ENCODE results near the gene ACSL3. TPM values are rescaled to one million over a fixed set of nuclear protein-coding genes. Genes with fewer than 3 reads are reported as not detected.
"Not testable (repeated sequence)": the region's sequence is repeated elsewhere in the genome, so short reads cannot be mapped to it uniquely, and the experiment has no call there.

ACSL3 gene
- total RNA-seq, 1 donor from 2014 or later, result 91.5 TPM

DNA sequence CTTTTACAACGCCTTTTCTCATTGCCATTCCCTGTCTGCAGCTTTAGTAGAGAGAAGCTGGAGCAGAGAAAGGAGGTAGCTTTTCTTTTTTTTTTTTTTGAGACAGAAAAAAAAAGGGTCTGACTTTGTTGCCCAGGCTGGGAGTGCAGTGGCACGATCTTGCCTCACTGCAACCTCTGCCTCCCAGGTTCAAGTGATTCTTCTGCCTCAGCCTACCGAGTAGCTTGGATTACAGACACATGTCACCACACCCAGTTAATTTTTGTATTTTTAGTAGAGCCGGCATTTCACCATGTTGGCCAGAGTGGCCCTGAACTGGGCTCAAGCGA lies 25.0 kb upstream of the ACSL3 start:
- H3K4me3 ChIP-seq, result no peak overlapping the region
- ATAC-seq (no peak), DNase-seq (no peak)
- intact Hi-C loops (cut with DNase I), result no loop called here
- no peaks in the 10 kb centered on the region for H3K4me1 ChIP-seq
- H3K27ac ChIP-seq, result no peak overlapping the region
- no peaks in the 10 kb centered on the region for H3K36me3 ChIP-seq
- TF ChIP-seq CTCF (IDR thresholded peaks at IDR 0.05), result no peak
- no peaks in the 10 kb centered on the region for H3K27me3 ChIP-seq
- no peaks in the 10 kb centered on the region for H3K9me3 ChIP-seq

- peak; percentile 79 for ATAC-seq
- TF ChIP-seq CTCF (IDR thresholded peaks at IDR 0.05), result no peak
- Histone ChIP-seq H3K27ac (no peak overlapping the region), H3K27me3 (no peaks in the 10 kb centered on the region), H3K4me1 (peaks cover 8% of the 10 kb centered on the region), H3K9me3 (no peaks in the 10 kb centered on the region), H3K36me3 (no peaks in the 10 kb centered on the region), H3K4me3 (no peak overlapping the region)
- no peak for DNase-seq
- intact Hi-C loops (cut with DNase I), result no loop called here
Observed at GRCh38 chr2:222837643-222838056, 23.2 kb upstream of the ACSL3 start.

DNA sequence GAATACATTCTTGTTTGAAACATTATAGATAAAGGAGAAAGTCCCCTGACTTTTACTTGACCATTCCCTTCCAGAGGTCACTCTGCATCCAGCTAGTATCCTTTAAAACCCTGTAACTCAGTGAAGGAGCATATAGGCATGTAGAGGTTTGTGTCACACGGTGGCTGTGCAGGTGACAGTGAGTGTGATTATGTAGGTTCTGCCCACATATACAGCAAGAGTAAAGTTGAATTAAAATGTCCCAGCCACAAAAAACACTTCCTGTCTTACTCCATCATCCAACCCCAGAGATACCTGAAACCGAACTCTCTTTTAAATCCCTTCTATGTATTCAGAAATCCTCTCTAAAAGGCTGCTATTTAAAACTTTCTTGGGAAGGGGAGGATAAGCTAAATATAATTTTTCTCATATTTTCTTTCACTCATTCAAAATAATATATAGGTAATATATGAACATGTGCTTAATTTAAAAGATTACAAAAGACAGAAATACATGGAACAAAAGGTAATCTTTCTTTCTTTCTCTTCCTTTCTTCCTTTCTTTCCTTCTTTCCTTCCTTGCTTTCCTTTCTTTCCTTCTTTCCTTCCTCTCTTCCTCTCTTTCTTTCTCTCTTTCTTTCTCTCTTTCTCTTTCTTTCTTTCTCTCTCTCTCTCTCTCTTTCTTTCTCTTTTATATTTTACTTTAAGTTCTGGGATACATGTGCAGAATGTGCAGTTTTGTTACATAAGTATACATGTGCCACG lies 20.6 kb upstream of the ACSL3 start:
- H3K4me3 ChIP-seq, result no peak overlapping the region
- no peaks in the 10 kb centered on the region for H3K9me3 ChIP-seq
- ATAC-seq (no peak), DNase-seq (no peak)
- TF ChIP-seq CTCF (IDR thresholded peaks at IDR 0.05), result no peak
- no peaks in the 10 kb centered on the region for H3K27me3 ChIP-seq
- H3K4me1 ChIP-seq, result peaks cover 16% of the 10 kb centered on the region
- H3K36me3 ChIP-seq, result no peaks in the 10 kb centered on the region
- no peak overlapping the region for H3K27ac ChIP-seq
- intact Hi-C loops (cut with DNase I), result no loop called here

DNA sequence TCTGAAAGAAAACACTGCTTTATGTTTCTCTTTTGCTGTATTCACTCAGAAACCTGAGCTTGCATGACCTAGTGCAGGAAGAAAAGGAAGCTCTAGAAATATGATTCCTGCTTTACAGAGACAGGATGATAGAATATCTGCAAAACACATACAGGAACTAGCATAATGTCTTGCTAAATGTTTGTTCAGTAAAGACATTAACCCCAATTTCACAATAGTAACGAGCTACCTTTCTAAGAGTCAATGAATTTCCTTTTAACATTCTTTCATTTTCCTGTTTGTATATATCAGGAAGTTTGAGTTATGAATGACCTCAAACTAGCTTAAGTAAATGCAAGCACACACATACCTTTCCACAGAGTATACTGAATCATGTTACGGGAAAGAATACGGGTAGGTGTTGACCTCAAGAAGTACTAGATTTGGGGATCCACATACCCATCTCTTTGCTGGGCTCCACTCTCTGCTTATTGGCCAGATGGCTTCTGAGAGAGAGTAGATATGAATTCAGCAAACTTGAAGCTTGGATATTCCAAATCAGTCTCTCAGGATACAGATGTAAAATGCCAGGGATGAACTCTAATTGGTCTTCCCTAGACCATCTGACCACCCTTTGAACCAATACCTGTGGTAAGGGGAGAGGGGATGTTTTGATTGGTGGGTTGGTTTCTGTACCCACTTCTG lies 18.2 kb upstream of the ACSL3 start:
- DNase-seq (no peak), ATAC-seq (peak; percentile 57)
- no peak for TF ChIP-seq CTCF (IDR thresholded peaks at IDR 0.05)
- no peak overlapping the region for H3K4me3 ChIP-seq
- no peaks in the 10 kb centered on the region for H3K36me3 ChIP-seq
- H3K27ac ChIP-seq, result peak overlapping the region; percentile 6
- peaks cover 16% of the 10 kb centered on the region for H3K4me1 ChIP-seq
- intact Hi-C loops (cut with DNase I), result no loop called here
- H3K27me3 ChIP-seq, result no peaks in the 10 kb centered on the region
- H3K9me3 ChIP-seq, result no peaks in the 10 kb centered on the region

DNA sequence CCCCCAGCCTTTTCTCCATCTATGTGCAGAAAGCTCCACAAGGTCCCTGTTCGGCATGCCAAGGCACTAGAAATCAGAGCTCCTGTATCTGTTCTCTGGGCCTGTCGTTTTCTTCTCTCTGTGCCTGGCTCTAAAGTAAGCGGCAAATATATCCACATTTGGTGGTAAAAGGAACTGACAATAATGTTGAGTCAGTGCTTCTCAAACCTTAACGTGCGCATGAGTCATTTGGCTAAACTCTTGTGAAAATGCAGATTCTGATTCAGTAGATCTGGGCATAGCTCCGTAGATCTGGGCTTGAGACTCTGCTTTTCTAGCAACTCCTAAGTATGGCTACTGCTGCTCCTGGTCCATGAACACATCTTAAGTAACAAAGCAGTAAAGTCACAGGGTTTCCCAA lies 16.5 kb upstream of the ACSL3 start:
- no peaks in the 10 kb centered on the region for H3K36me3 ChIP-seq
- no peak overlapping the region for H3K27ac ChIP-seq
- ATAC-seq, result peak; percentile 81
- no peak for DNase-seq
- no peak overlapping the region for H3K4me3 ChIP-seq
- H3K27me3 ChIP-seq, result no peaks in the 10 kb centered on the region
- H3K9me3 ChIP-seq, result no peaks in the 10 kb centered on the region
- intact Hi-C loops (cut with DNase I), result no loop called here
- TF ChIP-seq CTCF (IDR thresholded peaks at IDR 0.05), result no peak
- H3K4me1 ChIP-seq, result peaks cover 16% of the 10 kb centered on the region

GRCh38 chr2:222845314-222845713 lies 15.5 kb upstream of the ACSL3 start:
- intact Hi-C loops (cut with DNase I); ATAC-seq; H3K27me3 ChIP-seq; H3K27ac ChIP-seq; H3K36me3 ChIP-seq; DNase-seq; H3K9me3 ChIP-seq; H3K4me3 ChIP-seq: not testable (repeated sequence)
- peaks cover 16% of the 10 kb centered on the region for H3K4me1 ChIP-seq

Measured in upper lobe of right lung (tissue), 1 donor.